ENCODE results near the gene KCNIP3. TPM values are rescaled to one million over a fixed set of nuclear protein-coding genes. Genes with fewer than 3 reads are reported as not detected.

The KCNIP3 gene
- polyA plus RNA-seq, 1 of the 3 experiments (the other 2 are of a cell fraction): 0.97 TPM

- no peaks in the 10 kb centered on the region for H4K20me1 ChIP-seq (ENCODE audit: insufficient read depth)
- no peaks in the 10 kb centered on the region for H3K9me2 ChIP-seq
- H3K27ac ChIP-seq (ENCODE audit: low read depth in 2 of 2, low read length in 1 of 2): no peak overlapping the region
- H3K79me2 ChIP-seq (ENCODE audit: insufficient read depth): no peaks in the 10 kb centered on the region
- H3K4me1 ChIP-seq (ENCODE audit: control insufficient read depth in 1 of 2, insufficient read depth in 2 of 2, low read depth in 1 of 2, low read length in 1 of 2): peaks cover 0 to 14% of the 10 kb centered on the region in 2 experiments; a peak in 2 of 4 replicates
- no peak overlapping the region for H2AFZ ChIP-seq (ENCODE audit: low read depth)
- no peak overlapping the region for H3K9ac ChIP-seq
- ChIA-PET POLR2A (no interaction called here), CTCF (interaction anchor here (2.0 to 2.1 kb wide), 2 partner anchors 37 to 77 kb away, joined by 5 to 11 read pairs; no protein-coding TSS in a partner anchor)
- H3K4me3 ChIP-seq (ENCODE audit: low read depth in 2 of 2, low read length in 1 of 2): no peak overlapping the region
- 42% methylated on average over 5 of the region's 12 CpGs for WGBS (ENCODE audit: low lambda C conversion rate)
- H3K27me3 ChIP-seq (ENCODE audit: insufficient read depth): no peaks in the 10 kb centered on the region; the same call in 1 of the 2 replicates
- no peak overlapping the region for H3K4me2 ChIP-seq
- no peaks in the 10 kb centered on the region for H3F3A ChIP-seq (replicated peaks; ENCODE audit: insufficient read depth)
- TF ChIP-seq RCOR1 (IDR thresholded peaks at IDR 0.05; ENCODE audit: low read length) (no peak), JUND (IDR thresholded peaks at IDR 0.05) (no peak)
- H3K36me3 ChIP-seq (replicated peaks in 1 of 2; ENCODE audit: control insufficient read depth in 1 of 2, insufficient read depth in 2 of 2, low read length in 1 of 2): no peaks in the 10 kb centered on the region
- DNase-seq: no peak
- H3K9me3 ChIP-seq: no peaks in the 10 kb centered on the region
Observed at GRCh38 chr2:95308426-95308990, 11.4 kb downstream of the KCNIP3 start.

GRCh38 chr2:95309599-95309998 is 12.5 kb downstream of the KCNIP3 start:
- WGBS (ENCODE audit: low lambda C conversion rate): 59% methylated on average over 8 of the region's 8 CpGs
- no peaks in the 10 kb centered on the region for H3K36me3 ChIP-seq (replicated peaks in 1 of 2; ENCODE audit: control insufficient read depth in 1 of 2, insufficient read depth in 2 of 2, low read length in 1 of 2)
- DNase-seq: no peak
- no peaks in the 10 kb centered on the region for H3K9me2 ChIP-seq
- H3K27me3 ChIP-seq (ENCODE audit: insufficient read depth): no peaks in the 10 kb centered on the region; the same call in 1 of the 2 replicates
- H2AFZ ChIP-seq (ENCODE audit: low read depth): no peak overlapping the region
- no peak overlapping the region for H3K4me3 ChIP-seq (ENCODE audit: low read depth in 2 of 2, low read length in 1 of 2)
- H3K9ac ChIP-seq: no peak overlapping the region
- H3K9me3 ChIP-seq: no peaks in the 10 kb centered on the region
- POLR2A ChIA-PET: no interaction called here
- CTCF ChIA-PET: interaction anchor here (2.0 to 2.1 kb wide), 2 partner anchors 36 to 79 kb away, joined by 5 to 11 read pairs; no protein-coding TSS in a partner anchor
- peaks cover 0 to 4% of the 10 kb centered on the region in 2 experiments; a peak in 1 of 4 replicates for H3K4me1 ChIP-seq (ENCODE audit: control insufficient read depth in 1 of 2, insufficient read depth in 2 of 2, low read depth in 1 of 2, low read length in 1 of 2)
- H3K27ac ChIP-seq (ENCODE audit: low read depth in 2 of 2, low read length in 1 of 2): no peak overlapping the region
- no peaks in the 10 kb centered on the region for H3K79me2 ChIP-seq (ENCODE audit: insufficient read depth)
- H3F3A ChIP-seq (replicated peaks; ENCODE audit: insufficient read depth): no peaks in the 10 kb centered on the region
- H3K4me2 ChIP-seq: no peak overlapping the region
- TF ChIP-seq GABPA (IDR thresholded peaks at IDR 0.05; ENCODE audit: low read depth): no peak
- no peak for TF ChIP-seq FOXJ3 (CRISPR knock-in tag; IDR thresholded peaks at IDR 0.05)
- TF ChIP-seq TAF1 (IDR thresholded peaks at IDR 0.05; ENCODE audit: borderline replicate concordance, low read depth, low read length): no peak
- no peak for TF ChIP-seq SMC3 (IDR thresholded peaks at IDR 0.05; ENCODE audit: low read depth, low read length)
- no peak for TF ChIP-seq JUND (IDR thresholded peaks at IDR 0.05)
- TF ChIP-seq CTCF (IDR thresholded peaks at IDR 0.05): no peak
- no peak for TF ChIP-seq POLR2AphosphoS5 (IDR thresholded peaks at IDR 0.05; ENCODE audit: low read depth, low read length)
- TF ChIP-seq RXRA (IDR thresholded peaks at IDR 0.05; ENCODE audit: borderline replicate concordance, low read depth): no peak
- TF ChIP-seq EP300 (IDR thresholded peaks at IDR 0.05; ENCODE audit: borderline replicate concordance in 1 of 2, low read depth in 1 of 2, low read length in 1 of 2): no peak
- TF ChIP-seq FOXM1 (IDR thresholded peaks at IDR 0.05; ENCODE audit: low read depth): no peak
- no peak for TF ChIP-seq CHD2 (IDR thresholded peaks at IDR 0.05; ENCODE audit: low read length, partially characterized antibody)
- no peak for TF ChIP-seq RFX5 (IDR thresholded peaks at IDR 0.05; ENCODE audit: low read length)
- no peaks in the 10 kb centered on the region for H4K20me1 ChIP-seq (ENCODE audit: insufficient read depth)
